HG02852 (cell line): ENCODE measurements around the gene MUC12.
"Not testable (repeated sequence)": the region's sequence is repeated elsewhere in the genome, so short reads cannot be mapped to it uniquely, and the experiment has no call there.

Experiments
- ATAC-seq: cut with Tn5 transposase; IDR thresholded peaks from one replicate; pipeline ENCODE4 v1.9.1; 2021; ENCODE audit warnings: mild to moderate bottlenecking, moderate library complexity; ENCODE audit not compliant: unreplicated experiment

Gene MUC12

GRCh38 chr7:100969066-100969615 is at the start of gene MUC12:
MUC12 (plus strand) TSS chr7:100969565; CDS start chr7:100969623, 58 bp downstream.
- ATAC-seq: no peak

DNA sequence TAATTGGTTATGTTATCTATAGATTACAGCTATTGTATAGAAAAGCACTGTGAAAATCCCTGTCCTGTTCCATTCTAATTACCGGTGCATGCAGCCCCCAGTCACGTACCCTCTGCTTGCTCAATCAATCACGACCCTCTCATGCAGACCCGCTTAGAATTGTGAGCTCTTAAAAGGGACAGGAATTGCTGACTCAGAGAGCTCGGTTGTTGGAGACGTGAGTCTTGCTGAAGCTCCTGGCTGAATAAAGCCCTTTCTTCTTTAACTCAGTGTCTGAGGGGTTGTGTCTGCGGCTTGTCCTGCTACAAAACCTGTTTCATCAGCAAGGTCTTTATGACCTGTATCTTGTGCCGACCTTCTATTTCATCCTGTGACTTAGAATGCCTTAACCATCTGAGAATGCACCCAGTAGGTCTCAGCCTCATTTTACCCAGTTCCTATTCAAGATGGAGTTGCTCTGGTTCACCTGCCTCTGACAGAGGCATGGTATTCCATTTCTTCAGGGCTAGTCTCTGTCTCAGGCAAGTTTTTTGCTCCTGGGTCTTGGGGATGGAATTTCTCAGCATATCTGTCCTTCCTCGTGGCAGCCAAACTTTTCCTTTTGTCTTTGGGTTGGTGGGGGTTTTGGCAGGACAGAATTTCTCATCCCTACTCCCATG is 49.5 kb upstream of the MUC12 start:
- not testable (repeated sequence) for ATAC-seq

DNA sequence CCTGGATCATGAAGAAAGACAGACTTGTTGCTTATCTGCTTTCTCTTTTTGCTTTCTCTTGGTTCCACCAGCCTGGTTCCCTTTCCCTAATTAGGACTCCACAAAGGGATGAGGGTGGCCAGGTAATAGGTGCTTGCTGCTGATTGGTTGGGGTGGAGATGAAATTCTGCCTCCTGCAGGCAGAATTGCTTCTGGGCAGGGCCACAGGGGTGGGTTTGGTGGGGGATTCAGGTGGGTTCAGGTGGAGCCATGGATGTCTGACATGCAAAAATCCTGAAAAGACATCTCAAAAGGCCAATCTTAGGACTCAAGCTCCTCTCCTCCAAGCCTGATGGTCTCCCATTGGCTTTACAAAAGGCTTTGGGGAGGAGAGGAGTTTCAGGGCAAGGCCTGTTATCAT is 48.3 kb upstream of the MUC12 start:
- no peak for ATAC-seq

DNA sequence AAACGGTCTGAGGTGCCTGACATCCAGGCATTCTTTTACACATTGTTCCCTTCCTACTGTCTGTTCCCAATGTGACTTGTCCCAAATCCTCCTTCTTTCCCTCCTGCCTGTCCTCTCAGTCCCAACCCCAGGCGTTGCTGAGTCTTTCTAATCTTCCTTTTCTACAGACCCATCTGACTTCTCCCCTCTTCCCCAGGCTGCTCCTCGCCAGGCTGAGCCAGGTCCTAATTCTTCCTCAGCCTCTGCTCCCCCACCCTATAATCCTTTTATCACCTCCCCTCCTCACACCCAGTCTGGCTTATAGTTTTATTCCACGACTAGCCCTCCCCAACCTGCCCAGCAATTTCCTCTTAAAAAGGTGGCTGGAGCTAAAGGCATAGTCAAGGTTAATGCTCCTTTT is 45.7 kb upstream of the MUC12 start:
- not testable (repeated sequence) for ATAC-seq

- no peak for ATAC-seq
These were observed 39.6 kb upstream of the MUC12 start for GRCh38 chr7:100929808-100930174.

DNA sequence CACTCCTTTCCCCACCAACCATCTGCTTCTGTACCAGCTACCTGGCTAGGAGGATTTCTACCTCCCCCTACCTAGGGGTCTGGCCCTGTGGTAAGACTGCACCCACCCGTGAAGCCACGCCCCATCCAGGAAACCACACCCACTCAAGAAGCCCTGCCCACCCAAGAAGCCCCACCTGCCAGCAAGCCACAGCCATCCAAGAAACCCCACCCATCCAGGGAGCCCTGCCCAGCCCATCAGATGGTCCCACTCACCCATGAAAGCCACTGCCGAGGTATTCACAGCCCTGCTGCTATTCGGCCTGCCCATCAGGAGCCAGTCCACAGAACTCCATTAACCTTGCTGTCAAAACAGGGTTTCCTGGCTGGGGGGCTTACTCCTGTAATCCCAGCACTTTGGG is 35.6 kb upstream of the MUC12 start:
- no peak for ATAC-seq

- not testable (repeated sequence) for ATAC-seq
These were observed 34.0 kb upstream of the MUC12 start for GRCh38 chr7:100935381-100935780.

GRCh38 chr7:100936167-100936566 is 33.2 kb upstream of the MUC12 start:
- ATAC-seq: not testable (repeated sequence)

- no peak for ATAC-seq
These were observed 27.2 kb upstream of the MUC12 start for GRCh38 chr7:100942045-100942774.

DNA sequence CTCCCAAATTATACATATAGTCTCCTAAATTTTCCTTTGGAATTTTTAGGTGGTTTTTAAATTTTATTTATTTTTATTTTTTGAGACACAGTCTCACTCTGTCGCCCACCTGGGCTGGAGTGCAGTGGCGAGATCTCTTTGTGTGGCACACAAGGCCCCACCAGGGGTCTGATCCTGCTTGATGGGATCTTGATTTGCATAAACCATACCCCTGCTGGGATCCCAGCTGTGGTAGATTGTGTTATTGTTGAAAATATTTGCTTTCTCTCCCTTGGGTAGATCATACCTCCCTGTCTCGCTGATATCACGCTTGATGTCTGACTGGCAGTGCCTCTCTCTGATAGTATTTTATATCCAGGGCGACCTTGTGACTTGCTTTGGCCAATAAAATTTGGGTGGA is 25.7 kb upstream of the MUC12 start:
- ATAC-seq: no peak

DNA sequence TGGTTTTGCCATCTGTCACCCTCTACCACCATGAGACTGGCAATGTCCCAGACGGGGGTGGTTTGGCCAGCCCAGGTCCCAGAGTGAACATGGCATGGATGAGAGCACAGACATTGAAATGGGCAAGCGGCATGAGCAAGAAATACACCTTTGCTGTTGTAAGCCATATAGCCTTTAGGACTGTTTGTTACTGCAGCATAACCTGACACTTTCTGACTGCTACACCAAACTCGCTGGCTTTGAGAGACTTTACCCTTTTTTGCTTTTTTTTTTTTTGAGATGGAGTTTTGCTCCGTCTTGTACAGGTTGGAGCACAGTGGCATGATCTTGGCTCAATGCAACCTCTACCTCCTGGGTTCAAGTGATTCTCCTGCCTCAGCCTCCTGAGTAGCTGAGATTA is 25.2 kb upstream of the MUC12 start:
- ATAC-seq: no peak

DNA sequence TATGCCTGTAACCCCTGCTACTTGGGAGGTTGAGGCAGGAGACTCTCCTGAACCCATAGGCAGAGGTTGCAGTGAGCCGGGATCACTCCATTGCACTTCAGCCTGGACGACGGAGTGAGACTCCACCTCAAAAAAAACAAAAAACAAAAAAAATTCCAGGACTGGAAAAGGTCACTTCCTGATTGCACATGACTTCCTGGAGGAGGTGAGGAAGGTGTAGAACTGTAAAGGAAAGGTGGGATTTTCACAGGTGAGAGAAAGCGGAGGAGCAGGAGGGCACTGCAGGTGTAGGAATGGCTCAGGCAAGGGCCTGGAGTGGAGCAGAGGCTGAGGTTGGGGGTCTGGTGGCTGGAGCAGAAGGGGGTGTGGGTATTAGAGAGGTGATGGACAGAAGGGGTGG is 23.3 kb upstream of the MUC12 start:
- ATAC-seq: no peak

- no peak for ATAC-seq
These were observed 22.5 kb upstream of the MUC12 start for GRCh38 chr7:100946766-100947365.

DNA sequence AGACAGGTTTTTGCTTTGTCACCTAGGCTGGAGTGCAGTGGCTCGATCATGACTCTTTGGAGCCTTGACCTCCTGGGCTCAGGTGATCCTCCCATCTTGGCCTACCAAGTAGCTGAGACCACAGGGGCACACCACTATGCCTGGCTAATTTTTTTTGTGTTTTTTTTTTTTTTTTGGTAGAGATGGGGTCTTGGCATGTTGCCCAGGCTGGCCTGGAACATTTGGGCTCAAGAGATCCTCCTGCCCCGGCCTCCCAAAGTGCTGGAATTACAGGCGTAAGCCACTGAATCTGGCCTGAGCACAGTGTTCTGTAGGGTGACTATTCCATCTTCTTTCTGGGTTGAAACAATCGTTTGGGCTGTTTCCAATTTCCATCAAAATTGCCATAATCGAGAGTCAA is 21.6 kb upstream of the MUC12 start:
- no peak for ATAC-seq

DNA sequence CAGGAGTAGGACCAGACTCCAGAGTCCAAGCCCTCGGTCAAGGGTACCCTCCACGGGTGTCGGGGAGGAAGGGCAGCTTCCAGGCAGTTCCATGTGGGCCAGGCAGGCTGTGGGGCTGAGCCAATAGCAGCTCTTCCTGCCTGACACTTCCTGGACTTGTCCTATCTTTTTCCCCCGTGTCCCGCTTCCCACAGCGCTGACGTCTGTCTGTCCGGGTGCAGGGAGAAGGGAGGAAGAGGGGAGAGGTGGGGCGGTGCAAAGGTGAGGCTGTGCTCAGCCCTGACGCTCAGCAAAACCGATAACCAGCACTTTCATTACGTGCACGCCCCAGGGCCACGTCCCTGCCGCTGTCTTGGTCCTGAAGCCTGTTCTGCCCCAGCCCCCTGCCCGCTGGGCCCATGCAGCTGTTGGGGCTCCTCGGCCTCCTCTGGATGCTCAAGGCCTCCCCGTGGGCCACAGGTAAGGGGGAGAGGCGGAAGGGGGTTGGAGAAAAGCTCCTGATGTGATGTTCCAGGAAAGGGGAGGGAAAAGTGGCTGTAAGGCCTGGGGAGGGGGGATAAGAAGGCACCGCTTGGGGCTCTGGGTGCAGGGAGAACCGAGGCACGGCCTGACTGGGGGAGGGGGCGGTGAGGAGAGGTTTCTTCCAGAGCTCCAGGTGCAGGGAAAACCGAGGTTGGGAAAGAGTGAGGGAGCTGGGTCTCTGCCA is 20.0 kb upstream of the MUC12 start, which contains the start of gene MUC3A:
MUC3A (plus strand) TSS at position 308 of the 706 bp plus-strand sequence; CDS start at position 399, 91 bp downstream.
- no peak for ATAC-seq

GRCh38 chr7:100949933-100950443 is 19.4 kb upstream of the MUC12 start:
- ATAC-seq: no peak

DNA sequence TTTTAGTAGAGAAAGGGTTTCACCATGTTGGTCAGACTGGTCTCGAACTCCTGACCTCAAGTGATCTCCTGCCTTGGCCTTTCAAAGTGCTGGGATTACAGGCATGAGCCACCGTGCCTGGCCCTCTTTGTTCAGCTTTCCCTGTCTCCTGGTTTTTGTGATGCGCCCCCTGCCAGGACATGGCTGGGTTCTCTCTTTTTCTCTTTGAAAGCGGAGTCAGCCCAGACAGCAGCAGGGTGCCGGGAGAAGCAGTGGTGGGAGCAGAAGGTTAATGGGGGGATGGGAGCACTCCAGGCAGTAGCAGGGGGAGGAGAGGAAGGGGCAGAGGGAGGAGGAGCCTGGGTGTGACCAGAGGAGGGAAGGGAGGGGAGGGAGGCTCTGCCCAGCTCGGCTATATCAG is 18.2 kb upstream of the MUC12 start:
- no peak for ATAC-seq

DNA sequence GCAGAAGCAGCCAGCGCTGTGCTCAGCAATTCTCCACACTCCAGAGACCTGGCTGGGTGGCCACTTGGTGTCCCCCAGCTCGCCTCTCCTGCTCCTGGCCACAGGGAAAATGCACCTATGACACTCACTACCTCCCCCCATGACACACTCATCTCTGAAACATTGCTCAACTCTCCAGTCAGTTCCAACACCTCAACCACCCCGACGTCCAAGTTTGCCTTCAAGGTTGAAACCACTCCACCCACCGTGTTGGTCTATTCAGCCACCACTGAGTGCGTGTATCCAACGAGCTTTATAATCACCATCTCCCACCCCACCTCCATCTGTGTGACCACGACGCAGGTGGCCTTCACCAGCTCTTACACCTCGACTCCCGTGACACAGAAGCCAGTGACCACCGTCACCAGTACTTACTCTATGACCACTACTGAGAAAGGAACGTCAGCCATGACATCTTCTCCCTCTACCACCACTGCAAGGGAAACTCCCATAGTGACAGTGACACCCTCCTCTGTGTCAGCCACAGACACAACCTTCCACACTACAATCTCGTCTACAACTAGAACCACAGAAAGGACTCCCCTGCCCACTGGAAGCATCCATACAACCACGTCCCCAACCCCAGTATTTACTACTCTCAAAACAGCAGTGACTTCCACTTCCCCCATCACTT is 17.3 kb upstream of the MUC12 start:
- no peak for ATAC-seq

GRCh38 chr7:100952641-100953040 is 16.7 kb upstream of the MUC12 start:
- ATAC-seq: no peak

GRCh38 chr7:100957832-100958421 is 11.4 kb upstream of the MUC12 start:
- no peak for ATAC-seq
